Activated CD4-positive, CD25-positive, alpha-beta regulatory T cell (primary cell): ENCODE data around the gene WWTR1.

Experiments
- DNase-seq, 4 experiments: peaks; one replicate each; lab custom pipeline; 2025; lab: John Stamatoyannopoulos, UW

Gene WWTR1

DNA sequence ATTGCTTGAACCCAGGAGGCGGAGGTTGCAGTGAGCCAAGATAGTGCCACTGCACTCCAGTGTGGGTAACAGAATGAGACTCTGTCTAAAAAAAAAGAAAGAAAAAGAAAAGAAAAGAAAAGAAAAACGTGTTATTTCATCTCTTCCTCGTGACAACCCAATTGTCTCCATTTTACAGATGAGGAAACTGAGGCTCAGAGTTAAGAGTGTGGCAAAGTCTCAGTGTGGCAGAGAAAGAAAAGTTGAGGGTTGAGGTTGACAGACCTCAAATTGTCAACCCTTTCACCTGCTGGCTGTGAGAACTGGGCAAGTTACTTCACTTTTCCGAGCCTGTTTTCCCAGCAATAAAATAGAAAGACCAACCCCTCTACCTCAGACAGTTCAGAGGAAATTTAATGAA, 123.7 kb downstream of the WWTR1 start:
- DNase-seq = no peak

DNA sequence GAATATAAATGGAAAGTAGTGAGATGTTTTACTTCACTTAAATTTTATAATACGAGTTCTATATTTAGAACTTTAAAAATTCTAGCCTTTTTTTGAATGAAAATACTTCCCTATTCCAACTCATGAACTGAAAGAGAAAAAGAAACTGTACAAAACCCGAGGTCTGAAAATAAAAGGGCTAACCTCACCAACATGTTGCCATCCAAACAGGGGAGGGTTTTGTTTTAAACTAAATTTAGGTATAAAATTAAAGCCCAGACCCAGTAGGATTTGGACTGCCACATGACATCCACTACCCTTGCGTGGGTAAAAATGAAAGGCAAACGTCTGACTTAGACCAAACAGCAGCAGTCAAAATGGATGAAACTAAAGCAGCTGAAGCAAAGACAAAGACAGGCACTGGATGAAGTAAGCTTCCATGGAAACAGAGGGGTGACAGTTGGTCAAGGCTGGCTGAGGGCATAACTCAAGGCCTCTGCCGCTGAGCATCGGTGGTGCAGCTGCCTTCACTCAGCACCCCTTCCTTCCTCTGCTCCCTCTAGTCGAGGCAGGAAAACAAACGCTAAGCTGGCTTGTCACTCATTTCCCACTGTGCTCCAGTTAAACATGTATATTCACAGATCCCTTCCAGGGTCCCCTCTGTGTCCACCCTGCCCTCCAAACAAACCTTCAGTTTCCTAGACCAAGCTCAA, 125.2 kb downstream of the WWTR1 start:
- no peak for DNase-seq

DNA sequence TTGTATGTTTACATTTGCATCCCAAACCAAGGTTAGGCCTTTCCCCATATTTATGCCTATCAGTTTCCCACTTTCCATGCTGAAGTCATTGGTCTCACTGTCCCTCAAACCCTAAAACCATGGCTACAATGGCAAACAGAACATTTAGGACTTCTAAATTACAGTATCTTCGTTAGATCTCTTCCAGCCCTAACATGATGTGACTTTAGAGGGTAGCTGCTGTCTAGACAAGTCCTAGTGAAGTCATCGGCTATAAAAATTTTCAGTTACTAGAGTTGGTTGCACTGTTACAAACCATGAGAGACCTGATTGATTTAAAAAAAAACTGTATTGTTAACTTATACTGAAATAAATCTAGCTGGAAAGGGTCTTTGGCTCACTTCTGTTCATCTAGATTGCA, 128.7 kb downstream of the WWTR1 start:
- no peak for DNase-seq

DNA sequence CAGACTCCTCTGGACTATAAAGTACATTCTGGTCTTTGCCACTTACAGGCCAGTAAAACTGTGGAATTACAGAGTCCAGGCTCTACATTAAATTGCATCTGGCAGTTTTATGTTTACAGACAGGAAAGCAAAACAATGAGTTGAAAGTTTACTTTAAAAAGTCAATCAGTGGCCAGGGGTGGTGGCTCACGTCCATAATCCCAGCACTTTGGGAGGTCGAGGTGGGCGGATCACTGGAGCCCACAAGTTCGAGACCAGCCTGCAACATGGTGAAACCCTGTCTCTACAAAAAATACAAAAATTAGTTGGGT, 129.5 kb downstream of the WWTR1 start:
- DNase-seq = no peak

DNA sequence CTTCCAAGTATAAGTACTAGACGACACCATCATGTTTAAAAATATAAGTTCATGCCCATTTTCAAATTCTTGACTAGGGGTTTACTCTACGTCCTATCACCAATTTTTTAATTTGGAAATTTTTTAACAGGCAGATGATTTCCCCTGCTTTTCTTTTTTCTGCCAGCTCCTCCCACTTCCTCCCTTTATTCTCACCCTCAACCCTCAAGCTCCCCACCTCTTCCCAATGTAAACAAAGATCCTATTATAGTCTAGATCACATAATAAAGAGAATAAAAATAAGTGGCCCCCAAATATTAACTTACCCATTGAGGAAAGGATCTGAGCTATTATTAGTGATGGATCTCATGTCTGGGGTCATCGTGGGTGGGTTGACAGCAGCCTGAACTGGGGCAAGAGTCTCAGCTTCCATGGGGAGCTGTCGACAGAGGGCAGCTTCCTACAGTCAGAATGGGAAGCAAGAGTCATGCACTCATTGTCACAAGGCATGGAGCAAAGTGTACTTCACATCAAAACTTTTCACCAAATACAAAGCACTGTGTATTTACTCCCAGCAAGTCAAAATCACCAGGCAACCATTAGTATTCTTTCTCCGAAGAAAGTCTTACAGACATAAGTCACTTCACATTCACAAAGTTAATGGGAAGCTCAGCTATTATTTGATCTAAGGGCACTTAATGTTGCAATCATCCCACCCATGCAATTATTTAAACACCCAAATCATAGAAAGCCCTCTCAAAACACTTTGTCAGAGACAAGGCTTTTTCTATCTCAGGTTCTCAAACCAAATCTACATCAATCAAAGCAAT, 130.1 kb downstream of the WWTR1 start:
- no peak for DNase-seq

DNA sequence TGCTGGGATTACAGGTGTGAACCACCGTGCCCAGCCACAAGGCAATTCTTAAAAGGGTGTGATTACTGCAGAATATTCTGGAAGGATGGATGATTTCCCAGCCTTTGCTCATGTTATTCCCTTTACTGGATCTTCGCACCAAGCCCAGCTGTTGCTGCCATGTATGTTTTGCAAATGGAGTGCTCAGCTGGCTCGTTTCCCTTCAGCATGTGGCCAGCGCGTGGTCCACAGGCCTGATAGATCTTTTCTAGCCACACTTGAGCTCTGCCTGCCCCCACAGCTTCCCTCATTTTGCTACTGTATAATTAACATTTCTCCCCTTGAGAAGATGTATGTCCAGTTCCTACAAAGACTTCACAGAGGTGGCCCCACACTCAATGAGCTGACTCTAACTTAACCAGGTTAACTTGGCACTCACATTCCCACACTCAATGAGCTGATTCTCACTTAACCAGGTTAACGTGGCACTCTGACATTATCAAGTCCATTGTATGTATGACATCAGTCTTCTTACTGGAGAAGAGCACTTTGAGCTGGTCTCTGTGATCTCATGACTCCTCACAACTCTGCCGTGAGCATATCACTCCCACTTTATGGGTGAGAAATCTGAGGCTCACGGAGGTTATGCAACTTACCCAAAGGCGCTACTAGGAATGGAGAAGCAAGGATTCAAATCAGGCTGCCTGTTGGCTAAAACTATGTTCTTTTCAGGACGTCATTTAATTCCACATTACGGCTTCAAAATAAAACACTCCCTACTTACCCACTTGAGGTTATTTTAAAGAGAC, 134.1 kb downstream of the WWTR1 start:
- DNase-seq = no peak

DNA sequence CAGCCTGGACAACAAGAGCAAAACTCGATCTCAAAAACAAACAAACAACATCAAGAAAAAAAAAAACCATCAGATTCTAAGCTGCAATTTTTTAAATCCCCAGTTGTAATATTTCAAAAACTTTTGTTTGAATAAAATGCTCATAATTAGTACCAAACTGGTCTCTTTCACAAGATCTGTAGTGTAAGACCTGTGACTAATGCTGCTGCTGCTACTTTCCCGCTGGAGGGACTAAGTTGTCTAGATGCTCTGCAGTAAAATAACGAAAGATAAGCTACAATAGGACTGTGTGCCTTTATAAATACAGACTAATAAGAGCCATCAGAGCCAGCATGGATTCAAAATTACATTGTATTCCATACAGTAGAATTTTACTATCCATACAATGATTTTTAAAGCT, 137.9 kb downstream of the WWTR1 start:
- DNase-seq = no peak

DNA sequence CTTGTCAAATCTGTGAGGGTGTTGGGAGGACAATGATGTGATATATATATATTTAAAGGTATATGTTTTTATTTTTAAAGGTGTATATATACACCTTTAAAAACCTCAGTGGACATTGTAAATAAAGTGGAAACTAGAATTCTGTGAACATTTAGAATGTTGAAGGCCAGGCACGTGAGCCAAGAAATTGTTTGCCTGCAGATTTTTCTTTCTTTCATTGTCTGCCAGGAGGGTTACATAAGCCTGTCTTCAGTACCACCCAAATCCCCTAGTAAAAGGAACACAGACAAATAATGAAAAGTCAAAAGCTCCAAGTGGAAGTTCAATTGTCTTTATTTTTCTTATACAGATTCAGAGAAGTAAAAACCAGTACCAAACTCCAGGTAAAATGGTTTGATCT, 140.9 kb downstream of the WWTR1 start:
- DNase-seq = no peak

DNA sequence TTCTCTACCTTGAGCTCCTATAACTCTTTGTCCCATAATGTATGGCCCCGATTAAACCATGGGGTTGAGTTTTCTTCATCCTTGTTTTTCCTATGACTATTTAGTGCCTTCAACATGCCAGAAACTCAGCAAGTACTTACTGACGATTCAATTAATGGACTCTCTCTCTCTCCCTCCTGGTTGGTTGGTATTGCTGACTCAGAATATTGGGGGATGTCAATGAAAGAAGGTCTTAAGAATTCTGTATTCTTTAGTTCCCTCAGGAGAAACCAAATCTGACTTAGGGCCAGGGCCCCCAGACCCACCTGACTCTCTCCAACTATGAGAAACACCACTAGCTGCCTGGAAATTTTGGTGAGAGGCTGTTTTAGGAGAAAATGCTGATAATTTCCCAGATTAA, 142.6 kb downstream of the WWTR1 start:
- no peak for DNase-seq

DNA sequence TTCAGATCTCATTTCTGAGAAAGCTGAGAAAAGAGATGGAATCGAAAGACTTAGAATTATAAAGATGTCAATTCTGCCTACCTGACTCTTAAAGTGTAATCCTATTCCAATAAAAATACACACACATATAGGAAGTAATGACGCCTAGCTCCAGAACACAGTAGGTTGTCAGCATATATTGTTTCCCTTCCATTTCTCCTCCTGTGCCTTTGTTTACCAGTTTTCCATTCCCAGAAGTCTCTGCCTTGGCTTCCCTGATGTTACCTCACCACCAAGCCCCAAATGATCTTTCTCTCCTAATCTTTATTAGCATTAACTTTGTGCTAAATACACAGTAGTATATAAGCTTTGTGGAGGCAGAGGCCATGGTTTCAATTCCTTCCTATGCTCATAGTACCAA, 143.4 kb downstream of the WWTR1 start:
- no peak for DNase-seq

DNA sequence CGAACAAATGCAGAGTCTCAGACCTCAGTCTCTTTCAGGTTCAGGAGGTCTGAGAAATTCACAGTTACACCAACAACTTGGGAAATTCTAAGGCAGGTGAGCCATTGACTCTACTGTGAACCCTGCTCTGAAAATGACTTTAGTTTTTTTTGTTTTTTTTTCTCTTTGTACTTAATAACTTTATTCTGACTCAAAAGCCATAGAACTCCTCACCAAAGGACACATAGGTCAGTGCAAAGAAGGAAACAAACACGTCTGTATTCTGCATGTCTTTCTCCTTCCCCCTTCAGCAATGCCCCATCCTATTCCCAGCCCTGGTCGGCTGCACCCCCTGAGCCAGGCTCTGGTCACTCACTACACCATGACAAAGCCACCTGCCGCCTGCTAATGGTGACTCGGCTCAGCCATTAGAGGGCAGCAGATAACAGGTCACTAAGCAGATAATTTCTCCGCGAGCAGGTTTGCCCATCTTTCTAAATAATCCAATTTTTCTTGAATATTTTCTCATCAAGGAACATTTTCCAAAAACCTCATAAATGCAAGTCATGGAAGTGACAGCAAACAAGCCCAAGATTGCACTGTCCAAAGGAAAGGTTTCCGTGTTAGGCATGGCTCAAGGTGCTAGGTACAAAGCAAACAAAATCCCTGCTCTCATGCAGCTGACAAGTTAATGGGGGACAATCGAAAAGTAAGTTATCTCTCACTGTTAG, 145.6 kb downstream of the WWTR1 start:
- DNase-seq = no peak

DNA sequence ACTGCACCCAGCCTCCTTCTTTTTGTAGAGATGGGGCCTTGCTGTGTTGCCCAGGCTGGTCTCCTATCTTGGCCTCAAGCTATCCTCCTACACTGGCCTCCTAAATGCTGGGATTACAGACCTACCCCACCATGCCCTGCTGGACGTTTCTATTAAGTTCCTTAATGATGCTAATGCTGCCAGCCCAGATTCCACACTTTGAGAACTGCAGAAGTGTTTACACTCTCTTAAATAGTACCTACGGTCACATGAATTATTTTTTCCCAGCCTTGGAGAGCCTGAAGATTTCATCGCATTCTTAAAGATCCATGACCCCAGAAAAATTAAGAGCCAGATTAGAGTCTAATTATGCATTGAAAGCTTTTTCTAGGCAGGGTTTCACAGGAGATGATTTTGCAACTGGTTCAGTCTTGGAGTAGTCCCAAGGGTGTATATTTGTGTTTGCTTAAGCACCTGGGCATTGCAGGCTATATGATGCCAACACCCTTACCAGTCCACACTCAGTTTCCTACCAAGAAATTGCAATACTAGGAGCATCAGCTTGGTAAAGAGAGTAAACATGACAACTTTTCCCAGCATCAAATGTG, 146.7 kb downstream of the WWTR1 start:
- no peak for DNase-seq

DNA sequence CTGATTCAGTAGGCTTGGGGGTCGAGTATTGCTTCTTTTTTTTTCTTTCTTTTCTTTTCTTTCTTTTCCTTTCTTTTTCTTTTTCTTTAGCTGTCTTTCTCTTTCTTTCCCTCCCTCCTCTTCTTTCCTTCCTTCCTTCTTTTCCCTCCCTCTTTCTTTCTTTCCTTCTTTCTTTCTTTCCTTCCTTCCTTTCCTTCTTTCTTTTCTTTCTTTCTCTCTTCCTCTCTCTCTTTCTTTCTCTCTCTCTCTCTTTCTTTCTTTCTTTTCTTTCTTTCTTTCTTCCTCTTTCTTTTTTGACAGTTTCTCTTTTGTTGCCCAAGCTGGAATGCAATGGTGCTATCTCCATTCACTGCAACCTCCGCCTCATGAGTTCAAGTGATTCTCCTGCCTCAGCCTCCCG, 147.3 kb downstream of the WWTR1 start:
- no peak for DNase-seq

DNA sequence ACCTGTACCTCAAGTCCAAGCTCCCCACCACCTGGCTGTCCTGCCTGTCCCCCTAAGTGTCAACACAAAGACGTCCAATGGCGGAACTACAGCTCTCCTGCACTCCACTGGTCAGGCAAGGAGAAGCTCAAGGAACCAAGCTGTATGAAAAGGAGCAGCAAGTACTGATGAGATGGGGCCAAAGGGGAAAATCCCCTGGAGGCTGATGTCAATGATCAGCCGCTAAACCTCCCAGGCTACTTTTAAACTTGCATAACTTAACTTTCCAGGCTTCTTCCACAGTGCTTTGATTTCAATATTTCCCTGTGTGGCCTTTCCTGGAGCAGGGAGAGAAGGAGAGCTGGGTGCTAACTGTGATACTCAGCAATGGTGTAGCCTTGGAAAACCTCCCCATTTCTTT, 148.3 kb downstream of the WWTR1 start:
- no peak for DNase-seq

DNA sequence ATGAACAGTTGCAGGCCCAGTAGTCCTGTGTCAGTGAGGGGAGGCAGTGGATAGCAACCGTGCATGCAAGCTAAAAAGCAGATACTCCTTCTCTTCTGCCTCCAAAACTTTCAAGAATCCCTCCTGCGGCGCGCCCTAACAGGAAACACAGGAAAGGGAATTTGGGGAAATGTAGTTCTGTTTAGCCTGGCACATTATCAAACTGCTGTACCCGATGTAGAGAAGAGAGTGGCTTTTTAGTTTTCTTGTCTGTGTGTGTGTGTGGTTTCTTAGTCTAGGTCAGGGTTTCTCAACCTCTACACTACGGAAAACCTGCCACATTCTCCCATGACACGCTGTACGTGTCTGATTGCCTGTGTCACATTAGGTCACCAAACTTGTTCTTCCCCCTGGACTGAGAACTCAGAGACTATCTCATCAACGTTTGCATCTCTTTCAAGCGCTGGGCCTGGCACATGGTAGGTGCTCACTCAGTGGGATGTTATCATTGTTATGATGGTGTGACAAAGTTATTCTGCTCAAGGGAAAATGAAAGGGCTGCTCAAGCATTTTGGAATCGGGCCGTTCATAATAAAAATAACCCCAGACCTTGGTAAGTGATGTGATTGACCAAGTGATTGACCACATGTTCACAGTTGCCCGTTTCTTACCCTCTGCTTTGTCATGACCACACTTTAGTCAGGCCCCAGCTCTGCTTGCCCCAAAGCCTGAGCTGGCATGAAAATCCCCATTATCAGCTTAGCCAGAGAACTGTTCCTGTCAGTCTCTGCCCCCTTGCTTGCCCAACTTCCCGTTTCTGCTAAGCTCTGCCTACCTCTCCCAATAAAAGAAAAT, 150.1 kb downstream of the WWTR1 start:
- no peak for DNase-seq

DNA sequence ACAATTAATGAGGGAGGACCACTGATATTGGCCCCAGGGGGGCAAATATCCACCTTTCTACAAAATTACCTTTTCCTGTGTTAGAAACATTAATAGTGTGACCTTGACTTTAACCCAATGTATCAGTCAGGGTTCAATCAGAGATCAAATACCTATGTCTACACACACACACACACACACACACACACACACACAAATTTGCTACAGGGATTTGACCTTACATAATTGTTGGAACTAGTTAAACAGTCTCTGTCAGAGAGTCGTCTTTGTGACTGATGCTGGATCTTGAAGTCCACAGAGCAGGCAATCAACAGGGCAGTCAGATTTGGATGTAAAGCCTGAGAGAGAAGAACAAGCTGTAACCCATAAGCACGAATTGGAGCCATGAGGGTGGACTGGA, 150.9 kb downstream of the WWTR1 start:
- no peak for DNase-seq

DNA sequence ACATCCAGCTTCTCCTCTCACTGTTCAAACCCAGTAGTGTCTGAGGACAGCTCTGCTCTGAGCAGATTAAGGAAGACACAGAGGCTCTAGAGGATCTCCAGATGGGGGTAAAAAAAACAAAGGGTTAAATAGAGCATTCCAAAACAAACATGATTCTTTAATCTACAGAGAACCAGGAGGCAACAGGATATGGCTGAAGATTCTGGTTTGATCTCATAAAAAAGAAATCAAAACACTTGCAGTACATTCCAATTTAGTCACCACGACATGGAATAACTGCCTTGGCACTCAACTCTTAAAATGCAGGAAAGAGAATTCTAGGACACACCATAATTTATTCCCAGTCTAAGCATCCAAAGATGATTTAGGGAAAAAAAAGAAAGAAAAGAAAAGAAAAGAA, 151.3 kb downstream of the WWTR1 start:
- DNase-seq = no peak

DNA sequence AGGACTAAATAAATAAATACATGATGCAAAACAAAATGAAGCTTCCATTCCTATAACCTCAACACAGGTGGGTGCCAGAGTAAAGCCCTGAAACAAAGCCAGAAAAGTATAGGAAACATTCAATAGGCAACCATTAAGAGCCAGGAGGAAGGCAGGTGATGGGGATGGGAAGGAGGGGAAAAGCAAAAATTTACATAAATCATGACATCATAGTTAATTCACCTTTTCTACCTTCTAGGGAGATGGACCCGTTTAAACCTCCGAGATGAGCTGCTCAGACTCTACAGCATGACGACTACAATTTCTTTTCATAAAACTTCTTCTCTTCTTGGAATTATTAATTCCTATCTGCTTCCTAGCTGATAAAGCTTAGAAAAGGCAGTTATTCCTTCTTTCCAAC, 155.4 kb downstream of the WWTR1 start:
- DNase-seq = no peak

DNA sequence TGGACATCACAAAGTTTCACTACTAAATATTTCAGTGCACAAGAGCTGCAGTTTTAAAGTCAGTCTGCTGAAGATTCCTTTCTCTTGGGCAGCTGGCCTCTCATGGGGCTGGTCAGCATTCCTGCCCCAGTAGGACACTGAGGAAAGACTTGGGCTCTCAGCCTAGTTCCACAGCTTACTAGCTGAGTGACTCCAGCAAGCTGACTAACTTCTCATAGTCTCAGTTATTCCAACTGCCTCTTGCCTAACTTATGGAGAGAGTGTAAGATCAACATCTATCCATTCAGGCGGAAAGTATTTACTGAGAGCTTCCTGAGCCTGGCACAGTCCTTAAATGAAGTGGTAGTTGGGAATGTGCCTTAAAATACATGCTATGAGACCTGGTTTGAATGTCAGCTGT, 156.3 kb downstream of the WWTR1 start:
- no peak for DNase-seq

DNA sequence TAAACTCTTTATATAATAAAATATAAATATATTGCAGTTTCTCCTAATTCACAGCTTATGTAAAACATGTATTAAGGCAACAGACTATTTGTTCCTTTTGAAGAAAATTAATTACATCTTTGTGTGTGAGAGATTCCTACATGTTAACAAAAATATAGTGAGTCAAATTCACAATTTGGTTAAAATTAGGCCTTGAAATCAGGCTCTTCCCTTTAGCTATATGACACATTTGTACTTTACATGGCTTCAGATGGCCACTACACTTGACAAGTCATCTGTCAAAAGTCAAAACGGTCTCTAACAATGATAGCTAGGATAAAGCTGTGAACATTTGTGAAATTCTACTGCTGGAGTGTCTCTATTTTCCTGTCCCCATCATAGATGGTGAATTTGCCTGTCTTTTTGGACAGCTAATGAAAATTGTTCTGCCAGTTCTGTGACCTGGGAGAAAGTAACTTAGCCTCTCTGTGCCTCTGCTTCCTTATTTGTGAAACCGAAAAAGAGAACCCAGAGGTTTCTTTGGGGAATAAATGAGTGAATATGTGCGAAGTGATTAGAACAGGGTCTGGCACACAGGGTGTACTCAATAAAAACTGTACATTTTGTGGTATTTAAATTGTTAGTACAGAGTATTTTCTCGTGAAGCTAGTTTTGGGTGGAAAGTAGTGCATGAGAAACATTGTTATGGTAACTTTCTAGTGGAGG, 159.7 kb downstream of the WWTR1 start:
- DNase-seq = no peak

DNA sequence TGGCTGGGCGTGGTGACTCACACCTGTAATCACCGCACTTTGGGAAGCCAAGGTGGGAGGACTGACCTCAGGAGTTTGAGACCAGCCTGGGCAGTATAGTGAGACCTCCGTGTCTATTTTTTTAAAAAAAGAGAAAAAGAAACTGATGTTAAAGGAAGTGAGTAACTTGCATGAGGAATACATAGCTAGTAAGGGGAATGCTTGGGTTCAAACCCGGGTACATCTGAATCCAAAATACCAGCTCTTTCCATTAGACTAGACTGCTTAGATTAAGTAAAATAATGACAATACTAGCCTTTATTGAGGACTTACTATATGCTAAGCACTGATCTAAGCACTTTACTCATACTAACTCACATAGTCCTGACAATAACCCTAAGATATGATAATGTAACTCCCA, 160.9 kb downstream of the WWTR1 start:
- DNase-seq = no peak
